SK-N-SH (cell line): Measurements from ENCODE around the gene HPCAL4.

Source experiments
- CTCF ChIP-seq: fragments of 200-600 bp; sonication (generic); IDR thresholded peaks from 2 replicates; pipeline ENCODE4 v1.6.1; 2017; ENCODE audit warnings: antibody characterized with exemption, mild to moderate bottlenecking, moderate library complexity
- EP300 ChIP-seq, 2 experiments: IDR thresholded peaks; 2 replicates each; pipeline versions ENCODE4 v1.4.0 to v1.6.1; 2012; ENCODE audit warnings: borderline replicate concordance in 1 of 2, low read depth in 1 of 2, low read length in 1 of 2
- EZH2phosphoT487 ChIP-seq: fragments of 200-600 bp; sonication (generic); IDR thresholded peaks from 2 replicates; pipeline ENCODE4 v1.6.1; 2017; ENCODE audit warnings: low read depth, mixed run types, mild to moderate bottlenecking, antibody characterized with exemption, moderate library complexity, borderline replicate concordance
- MXI1 ChIP-seq: IDR thresholded peaks from 2 replicates; pipeline ENCODE4 v1.6.1; 2012; ENCODE audit warnings: mild to moderate bottlenecking, low read depth, low read length, improper control_type of control experiment
- NRF1 ChIP-seq: IDR thresholded peaks from 2 replicates; pipeline ENCODE4 v1.6.1; 2012; ENCODE audit warnings: low read depth, mild to moderate bottlenecking, low read length
- POLR2AphosphoS5 ChIP-seq: IDR thresholded peaks from 2 replicates; pipeline ENCODE4 v1.6.1; 2012; ENCODE audit warnings: low read depth, low read length
- RAD21 ChIP-seq: IDR thresholded peaks from 2 replicates; pipeline ENCODE4 v1.6.1; 2012; ENCODE audit warnings: mild to moderate bottlenecking, low read length
- REST ChIP-seq: IDR thresholded peaks from 2 replicates; pipeline ENCODE4 v1.6.1; 2012; ENCODE audit warnings: mild to moderate bottlenecking, low read depth, low read length, moderate library complexity
- RFX5 ChIP-seq: IDR thresholded peaks from 2 replicates; pipeline ENCODE4 v1.6.1; 2012; ENCODE audit warnings: mild to moderate bottlenecking, improper control_type of control experiment, low read length
- TAF1 ChIP-seq: IDR thresholded peaks from 2 replicates; pipeline ENCODE4 v1.6.1; 2012; ENCODE audit warnings: low read depth, mild to moderate bottlenecking, low read length, moderate library complexity, borderline replicate concordance
- USF2 ChIP-seq: fragments of 150-350 bp; IDR thresholded peaks from 2 replicates; pipeline ENCODE4 v1.6.1; 2017; ENCODE audit warnings: antibody characterized with exemption, low read length, low read depth, borderline replicate concordance
- YY1 ChIP-seq: IDR thresholded peaks from 2 replicates; pipeline ENCODE4 v1.4.0; 2012; ENCODE audit warnings: low read depth, mild to moderate bottlenecking

- TF ChIP-seq EP300 (IDR thresholded peaks at IDR 0.05; ENCODE audit: borderline replicate concordance in 1 of 2, low read depth in 1 of 2, low read length in 1 of 2), result no peak
- no peak for TF ChIP-seq POLR2AphosphoS5
- no peak for TF ChIP-seq YY1
- no peak for TF ChIP-seq CTCF
- no peak for TF ChIP-seq RAD21
- TF ChIP-seq USF2, result no peak
- TF ChIP-seq RFX5, result no peak
- TF ChIP-seq EZH2phosphoT487, result no peak
- TF ChIP-seq MXI1, result no peak
- no peak for TF ChIP-seq NRF1
- TF ChIP-seq TAF1, result no peak
- TF ChIP-seq REST, result no peak
These were observed 32.1 kb downstream of the HPCAL4 start for GRCh38 chr1:39659110-39659509.
